HCT116 (cell line): ENCODE results near the gene CBX5. TPM values are rescaled to one million over a fixed set of nuclear protein-coding genes. Genes with fewer than 3 reads are reported as not detected.

ENCODE experiments used
- ATAC-seq: fragments of 200-7000 bp; cut with Tn5 transposase; 2 replicates; pipeline ENCODE4 v1.9.1; 2020; ENCODE audit warnings: mild to moderate bottlenecking, moderate library complexity
- BruUV-seq: library from RNA; stranded (reverse); fragments of 400-500 nt; replicated peaks from 2 replicates; lab custom pipeline; 2021; lab: Mats Ljungman, UMichigan
- CTCF ChIA-PET: fragments of 300-600 bp; sonication (Branson Sonifier 250); formaldehyde crosslinking; loops from one replicate; lab custom pipeline; 2021; ENCODE audit warnings: antibody characterized with exemption; lab: Charles Lee
- POLR2A ChIA-PET: fragments of 300-600, 350-600 bp; sonication (Branson Sonifier 250); formaldehyde crosslinking; loops from one replicate; lab custom pipeline; 2021; ENCODE audit warnings: antibody characterized with exemption; lab: Charles Lee
- RAD21 ChIA-PET, 2 experiments: fragments of 300-600 bp; sonication (Branson Sonifier 250); formaldehyde crosslinking; loops; one replicate each; lab custom pipeline; 2023; ENCODE audit warnings: low total read pairs in 2 of 2; ENCODE audit not compliant: uncharacterized antibody in 2 of 2, unreplicated experiment in 2 of 2, low non-redundant PET in 1 of 2; lab: Charles Lee
- DNase-seq: peaks from one replicate; pipeline ENCODE4 v3.0.0-alpha.2; 2010; ENCODE audit warnings: low read depth, low spot score
- H2AFZ ChIP-seq: fragments of 200-600 bp; shearing (Covaris generic), sonication (generic); 2 replicates; pipeline ENCODE4 v1.6.1; 2017; ENCODE audit warnings: low read depth, mixed run types, mixed read lengths, antibody characterized with exemption, low read length; ENCODE audit not compliant: poor library complexity, severe bottlenecking
- H3K27ac ChIP-seq: 2 replicates; pipeline ENCODE4 v1.5.1; 2012; ENCODE audit warnings: low read depth, low read length
- H3K27me3 ChIP-seq: fragments of 200-600 bp; sonication (generic); 2 replicates; pipeline ENCODE4 v1.6.1; 2016; ENCODE audit warnings: mixed run types, low read length, mixed read lengths; ENCODE audit not compliant: insufficient read depth
- H3K36me3 ChIP-seq, 2 experiments: fragments of 200-500 bp in 1 of 2; fragments of 200-600 bp in 1 of 2; sonication (Bioruptor generic) in 1 of 2; sonication (generic) in 1 of 2; 2 replicates each; pipeline versions ENCODE4 v1.5.1 to v1.6.1; 2014 to 2016; ENCODE audit warnings: low read length in 2 of 2, inconsistent platforms in 1 of 2, mixed read lengths in 1 of 2, mixed run types in 1 of 2; ENCODE audit not compliant: insufficient read depth in 2 of 2, control insufficient read depth in 1 of 2
- H3K4me1 ChIP-seq, 2 experiments: fragments of 200-600 bp in 1 of 2; sonication (generic) in 1 of 2; 2 replicates each; pipeline versions ENCODE4 v1.5.1 to v1.6.1; 2012 to 2017; ENCODE audit warnings: low read length in 2 of 2, inconsistent platforms in 1 of 2, mild to moderate bottlenecking in 1 of 2, mixed read lengths in 1 of 2, mixed run types in 1 of 2, moderate library complexity in 1 of 2; ENCODE audit not compliant: insufficient read depth in 2 of 2, control insufficient read depth in 1 of 2
- H3K4me2 ChIP-seq: fragments of 200-600 bp; sonication (generic); 2 replicates; pipeline ENCODE4 v1.6.1; 2017; ENCODE audit warnings: mixed run types, low read length, mixed read lengths
- H3K4me3 ChIP-seq, 2 experiments: fragments of 200-600 bp in 1 of 2; sonication (generic) in 1 of 2; replicated peaks in 1 of 2; 2 replicates each; pipeline ENCODE4 v1.5.1; 2011 to 2016; ENCODE audit warnings: low read length in 2 of 2, control low read depth in 1 of 2, low read depth in 1 of 2, mild to moderate bottlenecking in 1 of 2, mixed read lengths in 1 of 2, mixed run types in 1 of 2
- H3K79me2 ChIP-seq: fragments of 200-600 bp; sonication (generic); 2 replicates; pipeline ENCODE4 v1.6.1; 2017; ENCODE audit warnings: mild to moderate bottlenecking, mixed run types, low read length, moderate library complexity, mixed read lengths; ENCODE audit not compliant: insufficient read depth
- H3K9ac ChIP-seq: fragments of 200-600 bp; sonication (generic); 2 replicates; pipeline ENCODE4 v1.6.1; 2016; ENCODE audit warnings: low read length, mixed read lengths
- H3K9me2 ChIP-seq: fragments of 200-600 bp; sonication (generic), shearing (Covaris generic); 2 replicates; pipeline ENCODE4 v1.6.1; 2017; ENCODE audit warnings: mixed run types, mild to moderate bottlenecking, moderate library complexity; ENCODE audit not compliant: insufficient read depth
- H3K9me3 ChIP-seq, 2 experiments: fragments of 200-500 bp in 1 of 2; fragments of 200-600 bp in 1 of 2; sonication (Bioruptor generic) in 1 of 2; sonication (generic) in 1 of 2; 2 replicates each; pipeline ENCODE4 v1.6.1; 2014 to 2017; ENCODE audit warnings: low read length in 2 of 2, mixed read lengths in 2 of 2, inconsistent platforms in 1 of 2, low read depth in 1 of 2, mild to moderate bottlenecking in 1 of 2, mixed run types in 1 of 2, moderate library complexity in 1 of 2; ENCODE audit not compliant: control insufficient read depth in 1 of 2, insufficient read depth in 1 of 2
- H4K20me1 ChIP-seq: fragments of 200-600 bp; sonication (generic), shearing (Covaris generic); 2 replicates; pipeline ENCODE4 v1.6.1; 2017; ENCODE audit warnings: mixed run types, mild to moderate bottlenecking, moderate library complexity; ENCODE audit not compliant: insufficient read depth
- ATF3 ChIP-seq: IDR thresholded peaks from 2 replicates; pipeline ENCODE4 v1.6.1; 2012
- CBX3 ChIP-seq: IDR thresholded peaks from 2 replicates; pipeline ENCODE4 v1.6.1; 2012; ENCODE audit warnings: low read depth
- CTCF ChIP-seq, 3 experiments: fragments of 200-600 bp in 1 of 3; sonication (generic) in 1 of 3; IDR thresholded peaks in 2 of 3; conservative IDR thresholded peaks in 1 of 3; 2 replicates each; pipeline ENCODE4 v1.5.1; 2012 to 2017; ENCODE audit warnings: low read depth in 2 of 3, low read length in 2 of 3, antibody characterized with exemption in 1 of 3, borderline replicate concordance in 1 of 3, control low read depth in 1 of 3, mild to moderate bottlenecking in 1 of 3, mixed read lengths in 1 of 3, mixed run types in 1 of 3, moderate library complexity in 1 of 3; ENCODE audit not compliant: insufficient read depth in 1 of 3
- ELF1 ChIP-seq: IDR thresholded peaks from 2 replicates; pipeline ENCODE4 v1.6.1; 2012; ENCODE audit warnings: low read depth, borderline replicate concordance
- EZH2 ChIP-seq: fragments of 200-600 bp; sonication (generic); IDR thresholded peaks from 2 replicates; pipeline ENCODE4 v1.6.1; 2017; ENCODE audit warnings: antibody characterized with exemption, mixed run types
- EZH2phosphoT487 ChIP-seq: fragments of 200-600 bp; IDR thresholded peaks from 2 replicates; pipeline ENCODE4 v1.6.1; 2018; ENCODE audit warnings: antibody characterized with exemption, borderline replicate concordance
- JUND ChIP-seq: IDR thresholded peaks from 2 replicates; pipeline ENCODE4 v1.6.1; 2012
- MAX ChIP-seq: IDR thresholded peaks from 2 replicates; pipeline ENCODE4 v1.6.1; 2012
- POLR2AphosphoS5 ChIP-seq: IDR thresholded peaks from 2 replicates; pipeline ENCODE4 v1.6.1; 2011; ENCODE audit warnings: mild to moderate bottlenecking, low read depth, low read length, moderate library complexity
- RAD21 ChIP-seq: IDR thresholded peaks from 2 replicates; pipeline ENCODE4 v1.6.1; 2012; ENCODE audit warnings: low read depth, mild to moderate bottlenecking
- SIN3A ChIP-seq: IDR thresholded peaks from 2 replicates; pipeline ENCODE4 v1.6.1; 2012; ENCODE audit warnings: low read depth
- SP1 ChIP-seq: IDR thresholded peaks from 2 replicates; pipeline ENCODE4 v1.6.1; 2012; ENCODE audit warnings: low read depth
- TCF7L2 ChIP-seq: IDR thresholded peaks from 2 replicates; pipeline ENCODE4 v1.7.0; 2011; ENCODE audit warnings: borderline replicate concordance, inconsistent platforms; ENCODE audit not compliant: insufficient read depth, insufficient read length; ENCODE audit errors: extremely low read depth
- YY1 ChIP-seq: IDR thresholded peaks from 2 replicates; pipeline ENCODE4 v1.6.1; 2011; ENCODE audit warnings: low read length, low read depth, moderate library complexity, mild to moderate bottlenecking; ENCODE audit not compliant: insufficient replicate concordance; ENCODE audit errors: extremely low read depth
- ZFX ChIP-seq: fragments of 450-650 bp; IDR thresholded peaks from 2 replicates; pipeline ENCODE4 v1.6.1; 2017
- ZNF274 ChIP-seq: fragments of 200-500 bp; sonication (Bioruptor generic); IDR thresholded peaks from 2 replicates; pipeline ENCODE4 v1.6.1; 2014; ENCODE audit warnings: mild to moderate bottlenecking, low read depth, low read length, inconsistent platforms
- intact Hi-C: fragments of 100-400 bp; cut with micrococcal nuclease; formaldehyde crosslinking; loops from 2 replicates; pipeline ENCODE4 v1.10.0; 2022
- total RNA-seq: library from RNA; stranded (reverse); gene quantifications from one replicate; pipeline ENCODE4 v1.2.1, GENCODE V29; 2021; ENCODE audit not compliant: unreplicated experiment
- TF ChIP-seq, protein P1 (sequence below): IDR thresholded peaks from 2 replicates; pipeline ENCODE4 v1.6.1; 2011; ENCODE audit warnings: mild to moderate bottlenecking, low read length, moderate library complexity; ENCODE audit not compliant: insufficient replicate concordance; ENCODE audit errors: extremely low read depth
- TF ChIP-seq, protein P2 (sequence below): IDR thresholded peaks from 2 replicates; pipeline ENCODE4 v1.6.1; 2012; ENCODE audit warnings: low read depth

The CBX5 gene
- total RNA-seq, 1 experiment from 2014 or later, result 72.3 TPM

GRCh38 chr12:54191550-54192022, 88.3 kb downstream of the CBX5 start:
- Histone ChIP-seq H4K20me1 (no peaks in the 10 kb centered on the region), H3K9ac (peak overlapping the region; percentile 14; the same call in 1 of the 2 replicates), H3K27ac (no peak overlapping the region), H3K4me3 (no peak overlapping the region)
- no TSS peak for BruUV-seq
- CTCF ChIA-PET, result interaction anchor here (0.7 to 4.5 kb wide), 20 partner anchors 8 to 445 kb away, joined by 3 to 38 read pairs (median 4); partner anchors contain the start of genes COPZ1, HOXC10, HOXC5 and HOXC9
- POLR2A ChIA-PET, result interaction anchor here (0.6 to 1.3 kb wide), 3 partner anchors 10 to 192 kb away, joined by 3 to 6 read pairs (median 4); no protein-coding TSS in a partner anchor
- RAD21 ChIA-PET, result interaction anchor here (0.7 to 1.5 kb wide), 7 partner anchors 10 to 207 kb away, joined by 5 to 9 read pairs (median 6); partner anchors contain the start of genes HOXC5 (in 2 of the 2) and HOXC10 (in 1 of the 2)
- TF ChIP-seq TCF7L2 (no peak), SIN3A (no peak), RAD21 (peak; percentile 89), POLR2AphosphoS5 (no peak), ZFX (no peak), SP1 (no peak), ATF3 (no peak), EZH2 (no peak), MAX (no peak), JUND (no peak), CBX3 (0 out of 2 replicates have a peak, but pooled peaks have one; percentile 33), YY1 (peak; percentile 69), EZH2phosphoT487 (no peak), ELF1 (no peak), ZNF274 (no peak), CTCF (IDR thresholded peaks at IDR 0.05 in 2 of 3, conservative IDR thresholded peaks at IDR 0.05 in 1 of 3; ENCODE audit: borderline replicate concordance in 1 of 3, insufficient read depth in 1 of 3, low read depth in 2 of 3, low read length in 2 of 3) (peak; percentile 80 to 92 (median 90))
- TF ChIP-seq, protein P1, sequence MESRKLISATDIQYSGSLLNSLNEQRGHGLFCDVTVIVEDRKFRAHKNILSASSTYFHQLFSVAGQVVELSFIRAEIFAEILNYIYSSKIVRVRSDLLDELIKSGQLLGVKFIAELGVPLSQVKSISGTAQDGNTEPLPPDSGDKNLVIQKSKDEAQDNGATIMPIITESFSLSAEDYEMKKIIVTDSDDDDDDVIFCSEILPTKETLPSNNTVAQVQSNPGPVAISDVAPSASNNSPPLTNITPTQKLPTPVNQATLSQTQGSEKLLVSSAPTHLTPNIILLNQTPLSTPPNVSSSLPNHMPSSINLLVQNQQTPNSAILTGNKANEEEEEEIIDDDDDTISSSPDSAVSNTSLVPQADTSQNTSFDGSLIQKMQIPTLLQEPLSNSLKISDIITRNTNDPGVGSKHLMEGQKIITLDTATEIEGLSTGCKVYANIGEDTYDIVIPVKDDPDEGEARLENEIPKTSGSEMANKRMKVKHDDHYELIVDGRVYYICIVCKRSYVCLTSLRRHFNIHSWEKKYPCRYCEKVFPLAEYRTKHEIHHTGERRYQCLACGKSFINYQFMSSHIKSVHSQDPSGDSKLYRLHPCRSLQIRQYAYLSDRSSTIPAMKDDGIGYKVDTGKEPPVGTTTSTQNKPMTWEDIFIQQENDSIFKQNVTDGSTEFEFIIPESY, result no peak
- TF ChIP-seq, protein P2, sequence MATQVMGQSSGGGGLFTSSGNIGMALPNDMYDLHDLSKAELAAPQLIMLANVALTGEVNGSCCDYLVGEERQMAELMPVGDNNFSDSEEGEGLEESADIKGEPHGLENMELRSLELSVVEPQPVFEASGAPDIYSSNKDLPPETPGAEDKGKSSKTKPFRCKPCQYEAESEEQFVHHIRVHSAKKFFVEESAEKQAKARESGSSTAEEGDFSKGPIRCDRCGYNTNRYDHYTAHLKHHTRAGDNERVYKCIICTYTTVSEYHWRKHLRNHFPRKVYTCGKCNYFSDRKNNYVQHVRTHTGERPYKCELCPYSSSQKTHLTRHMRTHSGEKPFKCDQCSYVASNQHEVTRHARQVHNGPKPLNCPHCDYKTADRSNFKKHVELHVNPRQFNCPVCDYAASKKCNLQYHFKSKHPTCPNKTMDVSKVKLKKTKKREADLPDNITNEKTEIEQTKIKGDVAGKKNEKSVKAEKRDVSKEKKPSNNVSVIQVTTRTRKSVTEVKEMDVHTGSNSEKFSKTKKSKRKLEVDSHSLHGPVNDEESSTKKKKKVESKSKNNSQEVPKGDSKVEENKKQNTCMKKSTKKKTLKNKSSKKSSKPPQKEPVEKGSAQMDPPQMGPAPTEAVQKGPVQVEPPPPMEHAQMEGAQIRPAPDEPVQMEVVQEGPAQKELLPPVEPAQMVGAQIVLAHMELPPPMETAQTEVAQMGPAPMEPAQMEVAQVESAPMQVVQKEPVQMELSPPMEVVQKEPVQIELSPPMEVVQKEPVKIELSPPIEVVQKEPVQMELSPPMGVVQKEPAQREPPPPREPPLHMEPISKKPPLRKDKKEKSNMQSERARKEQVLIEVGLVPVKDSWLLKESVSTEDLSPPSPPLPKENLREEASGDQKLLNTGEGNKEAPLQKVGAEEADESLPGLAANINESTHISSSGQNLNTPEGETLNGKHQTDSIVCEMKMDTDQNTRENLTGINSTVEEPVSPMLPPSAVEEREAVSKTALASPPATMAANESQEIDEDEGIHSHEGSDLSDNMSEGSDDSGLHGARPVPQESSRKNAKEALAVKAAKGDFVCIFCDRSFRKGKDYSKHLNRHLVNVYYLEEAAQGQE, result no peak
- TF ChIP-seq, all 23 proteins: peak for 4
- peaks cover 5 to 33% of the 10 kb centered on the region in 2 experiments for H3K4me1 ChIP-seq
- no peaks in the 10 kb centered on the region for H3K27me3 ChIP-seq
- no peaks in the 10 kb centered on the region for H3K9me3 ChIP-seq
- peaks cover 13% of the 10 kb centered on the region for H3K79me2 ChIP-seq
- ATAC-seq (peak; percentile 71), DNase-seq (peak; percentile 77)
- no peaks in the 10 kb centered on the region for H3K9me2 ChIP-seq
- intact Hi-C loops, result loop anchor here (1.0 kb wide), 1 partner anchor 185 kb away; no protein-coding TSS in a partner anchor
- H3K36me3 ChIP-seq, result 0 out of 4 replicates have a peak, but pooled peaks cover 0 to 2% of the 10 kb centered on the region in 2 experiments
- H3K4me2 ChIP-seq, result peak overlapping the region; percentile 67
- peak overlapping the region; percentile 96 for H2AFZ ChIP-seq
